RWPE2 (cell line): Measurements from ENCODE around the gene ZNF154.

ENCODE experiments used
- ATAC-seq: fragments of 200-7000 bp; cut with Tn5 transposase; 3 replicates; pipeline ENCODE4 v1.9.1; 2021; ENCODE audit warnings: low read depth
- DNase-seq: peaks from one replicate; pipeline ENCODE4 v3.0.0-alpha.2; 2020; ENCODE audit warnings: low spot score
- H3K27ac ChIP-seq: fragments of 450-650 bp; 2 replicates; pipeline ENCODE4 v1.5.1; 2017; ENCODE audit warnings: mild to moderate bottlenecking; ENCODE audit not compliant: poor library complexity, severe bottlenecking
- H3K27me3 ChIP-seq: fragments of 250-450 bp; sonication (Bioruptor Pico); 2 replicates; pipeline ENCODE4 v1.5.1; 2021; ENCODE audit warnings: mild to moderate bottlenecking, moderate library complexity; ENCODE audit not compliant: insufficient read depth, poor library complexity, severe bottlenecking
- H3K36me3 ChIP-seq: fragments of 250-450 bp; sonication (Bioruptor Pico); 2 replicates; pipeline ENCODE4 v1.5.1; 2020; ENCODE audit warnings: low read depth, mild to moderate bottlenecking, moderate library complexity
- H3K4me1 ChIP-seq: fragments of 250-450 bp; sonication (Bioruptor Pico); 2 replicates; pipeline ENCODE4 v1.5.1; 2021; ENCODE audit warnings: mild to moderate bottlenecking, moderate library complexity; ENCODE audit not compliant: insufficient read depth, poor library complexity, severe bottlenecking
- H3K4me3 ChIP-seq: fragments of 250-450 bp; sonication (Bioruptor Pico); 2 replicates; pipeline ENCODE4 v1.5.1; 2021; ENCODE audit warnings: mild to moderate bottlenecking, moderate library complexity; ENCODE audit not compliant: severe bottlenecking
- H3K9me3 ChIP-seq: fragments of 250-450 bp; sonication (Bioruptor Pico); 2 replicates; pipeline ENCODE4 v1.5.1; 2021; ENCODE audit warnings: mild to moderate bottlenecking, moderate library complexity; ENCODE audit not compliant: severe bottlenecking
- TF ChIP-seq, protein P1 (sequence below): fragments of 450-650 bp; IDR thresholded peaks from one replicate; pipeline ENCODE4 v1.5.1; 2017; ENCODE audit warnings: mild to moderate bottlenecking, moderate library complexity; ENCODE audit not compliant: poor library complexity, severe bottlenecking

Gene ZNF154

DNA sequence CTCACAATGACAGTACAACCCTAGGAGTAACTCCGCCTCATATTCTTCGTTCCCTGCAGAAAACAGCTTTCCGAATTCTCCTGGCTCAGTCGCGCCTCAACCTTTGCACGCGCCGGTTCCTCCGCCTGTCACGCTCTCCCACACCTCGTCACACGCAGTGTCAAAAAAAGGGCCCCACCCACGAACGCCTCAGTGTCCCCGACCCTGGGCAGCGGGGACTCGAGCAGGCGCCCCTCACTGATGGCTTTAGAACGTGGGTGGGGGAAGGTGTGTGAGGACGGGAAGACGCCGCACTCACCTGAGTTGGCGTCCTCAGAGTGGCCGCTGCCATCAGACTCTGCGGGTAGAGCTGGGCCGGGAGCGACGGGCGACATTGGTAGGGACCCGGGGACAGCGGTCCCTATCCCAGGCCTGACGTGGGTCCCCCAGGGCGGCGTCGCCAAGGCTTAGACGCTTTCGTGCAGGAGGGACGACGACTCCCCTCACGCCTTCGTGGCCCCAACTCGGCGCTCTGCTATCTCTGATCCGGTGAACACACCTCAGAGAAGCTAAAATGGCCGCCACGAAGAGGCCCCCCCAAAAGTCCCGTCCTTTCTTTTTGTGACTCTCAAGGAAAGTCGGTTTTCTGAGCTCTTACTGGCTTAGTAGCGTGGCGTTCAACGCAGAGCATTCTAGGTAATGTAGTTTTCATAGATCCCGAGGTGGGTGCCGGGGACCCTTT is at the start of gene ZNF154:
ZNF154 (minus strand) TSS at position 564 of the 721 bp plus-strand sequence; CDS start at position 331, 233 bp downstream.
- Histone ChIP-seq H3K4me1 (no peaks in the 10 kb centered on the region), H3K4me3 (no peak within 1 kb of the TSS), H3K27ac (no peak within 1 kb of the TSS), H3K9me3 (peaks cover 9% of the 10 kb centered on the region), H3K36me3 (no peaks in the 10 kb centered on the region; the same call in 1 of the 2 replicates), H3K27me3 (no peaks in the 10 kb centered on the region)
- TF ChIP-seq, protein P1, sequence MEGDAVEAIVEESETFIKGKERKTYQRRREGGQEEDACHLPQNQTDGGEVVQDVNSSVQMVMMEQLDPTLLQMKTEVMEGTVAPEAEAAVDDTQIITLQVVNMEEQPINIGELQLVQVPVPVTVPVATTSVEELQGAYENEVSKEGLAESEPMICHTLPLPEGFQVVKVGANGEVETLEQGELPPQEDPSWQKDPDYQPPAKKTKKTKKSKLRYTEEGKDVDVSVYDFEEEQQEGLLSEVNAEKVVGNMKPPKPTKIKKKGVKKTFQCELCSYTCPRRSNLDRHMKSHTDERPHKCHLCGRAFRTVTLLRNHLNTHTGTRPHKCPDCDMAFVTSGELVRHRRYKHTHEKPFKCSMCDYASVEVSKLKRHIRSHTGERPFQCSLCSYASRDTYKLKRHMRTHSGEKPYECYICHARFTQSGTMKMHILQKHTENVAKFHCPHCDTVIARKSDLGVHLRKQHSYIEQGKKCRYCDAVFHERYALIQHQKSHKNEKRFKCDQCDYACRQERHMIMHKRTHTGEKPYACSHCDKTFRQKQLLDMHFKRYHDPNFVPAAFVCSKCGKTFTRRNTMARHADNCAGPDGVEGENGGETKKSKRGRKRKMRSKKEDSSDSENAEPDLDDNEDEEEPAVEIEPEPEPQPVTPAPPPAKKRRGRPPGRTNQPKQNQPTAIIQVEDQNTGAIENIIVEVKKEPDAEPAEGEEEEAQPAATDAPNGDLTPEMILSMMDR, result no peak
- DNase-seq (peak; percentile 38), ATAC-seq (no peak)

DNA sequence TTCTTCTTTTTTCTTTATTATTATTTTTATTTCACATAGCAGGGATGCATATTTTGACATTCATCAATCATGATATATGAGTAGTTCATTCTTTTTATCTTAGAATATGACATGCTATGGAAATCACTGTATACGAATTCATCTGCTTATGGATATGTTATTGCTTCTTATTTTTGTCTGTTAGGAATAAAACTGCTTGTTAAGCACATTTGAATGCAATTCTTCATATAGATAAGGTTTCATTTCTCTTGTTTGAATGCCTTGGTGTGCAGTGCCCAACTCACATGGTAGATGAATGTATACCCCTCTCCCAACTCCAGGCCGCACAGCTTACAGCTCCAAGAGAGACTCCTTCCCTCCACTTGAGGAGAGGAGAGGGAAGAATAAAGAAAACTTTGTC is 48.9 kb upstream of the ZNF154 start:
- DNase-seq, result no peak
- H3K36me3 ChIP-seq, result peaks cover 64% of the 10 kb centered on the region
- no peaks in the 10 kb centered on the region for H3K27me3 ChIP-seq
- TF ChIP-seq, protein P1, result no peak
- ATAC-seq, result no peak
- H3K27ac ChIP-seq, result no peak overlapping the region
- no peak overlapping the region for H3K4me3 ChIP-seq
- H3K4me1 ChIP-seq, result no peaks in the 10 kb centered on the region
- peaks cover 13% of the 10 kb centered on the region for H3K9me3 ChIP-seq

DNA sequence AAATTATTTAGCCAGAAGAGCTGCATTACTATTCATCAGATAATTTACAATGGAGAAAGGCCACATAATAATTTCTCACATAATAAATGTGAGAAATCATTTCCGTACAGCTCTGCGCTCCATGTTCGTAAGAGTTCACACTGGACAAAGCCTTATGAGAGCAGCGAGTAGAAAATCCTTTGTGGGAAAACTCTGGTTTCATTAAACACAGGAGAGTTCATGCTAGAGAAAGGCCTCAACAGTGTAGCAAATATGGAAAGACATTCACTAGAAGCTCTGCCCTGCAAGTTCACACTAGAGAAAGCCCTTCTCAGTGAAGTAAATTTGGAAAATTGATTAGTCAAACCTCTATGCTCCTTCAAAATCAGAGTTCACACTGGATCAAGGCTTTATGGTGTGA is 46.0 kb upstream of the ZNF154 start:
- TF ChIP-seq, protein P1, result no peak
- Histone ChIP-seq H3K27me3 (no peaks in the 10 kb centered on the region), H3K27ac (no peak overlapping the region), H3K36me3 (peaks cover 87% of the 10 kb centered on the region), H3K4me1 (no peaks in the 10 kb centered on the region), H3K4me3 (no peak overlapping the region), H3K9me3 (peaks cover 13% of the 10 kb centered on the region)
- ATAC-seq (no peak), DNase-seq (no peak)

DNA sequence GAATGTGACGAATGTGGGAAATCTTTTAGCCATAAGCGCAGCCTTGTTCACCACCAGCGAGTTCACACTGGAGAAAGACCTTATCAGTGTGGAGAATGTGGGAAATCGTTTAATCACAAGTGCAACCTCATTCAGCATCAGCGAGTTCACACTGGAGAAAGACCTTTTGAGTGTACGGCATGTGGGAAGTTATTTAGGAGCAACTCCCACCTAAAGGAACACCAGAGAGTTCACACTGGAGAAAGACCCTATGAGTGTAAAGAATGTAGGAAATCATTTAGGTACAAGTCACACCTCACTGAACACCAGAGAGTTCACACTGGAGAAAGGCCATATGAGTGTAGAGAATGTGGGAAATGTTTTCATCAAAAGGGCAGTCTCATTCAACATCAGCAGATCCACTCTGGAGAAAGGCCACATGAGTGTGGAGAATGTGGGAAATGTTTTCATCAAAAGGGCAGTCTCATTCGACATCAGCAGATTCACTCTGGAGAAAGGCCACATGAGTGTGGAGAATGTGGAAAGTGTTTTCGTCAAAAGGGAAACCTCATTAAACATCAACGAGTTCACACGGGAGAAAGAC is 45.2 kb upstream of the ZNF154 start:
- no peak for ATAC-seq
- Histone ChIP-seq H3K36me3 (peaks cover 96% of the 10 kb centered on the region), H3K27me3 (no peaks in the 10 kb centered on the region), H3K27ac (no peak overlapping the region), H3K4me3 (no peak overlapping the region), H3K9me3 (peaks cover 13% of the 10 kb centered on the region), H3K4me1 (no peaks in the 10 kb centered on the region)
- TF ChIP-seq, protein P1, result no peak
- no peak for DNase-seq

DNA sequence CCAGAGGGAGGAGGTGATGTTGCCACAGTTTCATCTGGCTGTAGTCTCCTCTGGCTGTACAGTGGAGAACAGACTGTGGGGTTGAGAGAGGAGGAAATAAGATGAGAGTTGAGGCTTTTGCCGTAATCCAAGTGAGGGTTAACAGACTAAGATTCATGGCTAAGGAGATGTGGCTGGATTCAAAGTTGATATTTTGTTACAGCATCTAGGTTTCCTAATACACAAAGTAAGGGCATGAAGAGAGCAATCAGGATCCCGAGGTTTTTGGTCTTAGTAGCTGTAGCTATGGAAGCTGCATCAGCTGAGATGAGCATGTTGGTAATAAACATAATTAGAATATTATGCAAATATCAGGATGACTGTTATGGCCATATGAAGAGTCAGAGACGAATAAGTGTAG is 39.0 kb upstream of the ZNF154 start:
- TF ChIP-seq, protein P1, result no peak
- peak overlapping the region; percentile 63 for H3K4me3 ChIP-seq
- ATAC-seq, result no peak

More for the DNA sequence above, 39.0 kb upstream of the ZNF154 start:
- Histone ChIP-seq H3K27me3 (no peaks in the 10 kb centered on the region), H3K27ac (no peak overlapping the region), H3K36me3 (peaks cover 49% of the 10 kb centered on the region), H3K4me1 (no peaks in the 10 kb centered on the region), H3K9me3 (no peaks in the 10 kb centered on the region)
- DNase-seq, result no peak
